Gastrocnemius medialis (tissue), 4 donors: ENCODE results near the gene SLC1A5. TPM values are rescaled to one million over a fixed set of nuclear protein-coding genes. Genes with fewer than 3 reads are reported as not detected.
"Not testable (repeated sequence)": the region's sequence is repeated elsewhere in the genome, so short reads cannot be mapped to it uniquely, and the experiment has no call there.

Source experiments
- ATAC-seq, 2 donors: fragments of 150-250 bp; one replicate each; pipeline ENCODE4 v1.9.1; 2016
- DNase-seq, 2 donors: peaks; one replicate each; pipeline ENCODE4 v3.0.0-alpha.2; 2019
- H3K27ac ChIP-seq, 4 donors: fragments of 200-600 bp; sonication (generic); 1 replicate in 1 of 4; 2 replicates in 3 of 4; pipeline ENCODE4 v1.5.1; 2016 to 2018; ENCODE audit warnings: mild to moderate bottlenecking in 2 of 4, moderate library complexity in 1 of 4
- H3K27me3 ChIP-seq, 3 donors: fragments of 200-600 bp; sonication (generic) in 2 of 3; 1 replicate in 1 of 3; 2 replicates in 2 of 3; pipeline versions ENCODE4 v1.5.1 to v1.6.0; 2016 to 2019; ENCODE audit warnings: mild to moderate bottlenecking in 1 of 3, moderate library complexity in 1 of 3
- H3K36me3 ChIP-seq, 2 donors: fragments of 200-600 bp; sonication (generic) in 1 of 2; one replicate each; pipeline ENCODE4 v1.5.1; 2017 to 2018
- H3K4me1 ChIP-seq, 2 donors: fragments of 200-600 bp; sonication (generic) in 1 of 2; one replicate each; pipeline ENCODE4 v1.5.1; 2016 to 2017; ENCODE audit warnings: mild to moderate bottlenecking in 2 of 2
- H3K4me3 ChIP-seq, 4 donors: fragments of 200-600 bp; sonication (generic) in 3 of 4; 1 replicate in 1 of 4; 2 replicates in 3 of 4; pipeline ENCODE4 v1.5.1; 2016 to 2019; ENCODE audit warnings: mild to moderate bottlenecking in 2 of 4
- H3K9me3 ChIP-seq, 3 donors: fragments of 200-600 bp; sonication (generic) in 2 of 3; 1 replicate in 1 of 3; 2 replicates in 2 of 3; pipeline ENCODE4 v1.5.1; 2016 to 2019
- POLR2A ChIP-seq, 2 donors: fragments of 450-650 bp; IDR thresholded peaks; one replicate each; pipeline ENCODE4 v1.6.1; 2017; ENCODE audit warnings: antibody characterized with exemption in 2 of 2, mild to moderate bottlenecking in 2 of 2, moderate library complexity in 2 of 2
- in situ Hi-C, 4 donors: fragments of 200-750 bp; cut with MboI; loops; one replicate each; pipeline versions ENCODE4 v1.15.0 to v1.8.0; 2017; ENCODE audit warnings: low sequenced_read_pairs in 4 of 4
- intact Hi-C: fragments of 100-400 bp; cut with DNase I; formaldehyde crosslinking; loops from one replicate; pipeline ENCODE4 v1.15.1; 2023; ENCODE audit warnings: low total_unique reads
- total RNA-seq, 4 donors: library from RNA; depleted of rRNA; stranded (reverse); fragments of >200 nt; gene quantifications; one replicate each; pipeline versions ENCODE4 v1.1.0 to v1.2.3, GENCODE V29; 2016
- TF ChIP-seq, protein P1 (sequence below), 5 experiments: fragments of 450-650 bp in 3 of 5; fragments of 200-600 bp in 2 of 5; sonication (generic) in 2 of 5; IDR thresholded peaks in 4 of 5; conservative IDR thresholded peaks in 1 of 5; 1 replicate in 4 of 5; 2 replicates in 1 of 5; pipeline ENCODE4 v1.5.1; 2016 to 2019; ENCODE audit warnings: antibody characterized with exemption in 5 of 5, mild to moderate bottlenecking in 3 of 5, moderate library complexity in 3 of 5

SLC1A5 gene
- total RNA-seq, 4 donors from 2014 or later = 7.6 to 18.5 (median 10.7) TPM

DNA sequence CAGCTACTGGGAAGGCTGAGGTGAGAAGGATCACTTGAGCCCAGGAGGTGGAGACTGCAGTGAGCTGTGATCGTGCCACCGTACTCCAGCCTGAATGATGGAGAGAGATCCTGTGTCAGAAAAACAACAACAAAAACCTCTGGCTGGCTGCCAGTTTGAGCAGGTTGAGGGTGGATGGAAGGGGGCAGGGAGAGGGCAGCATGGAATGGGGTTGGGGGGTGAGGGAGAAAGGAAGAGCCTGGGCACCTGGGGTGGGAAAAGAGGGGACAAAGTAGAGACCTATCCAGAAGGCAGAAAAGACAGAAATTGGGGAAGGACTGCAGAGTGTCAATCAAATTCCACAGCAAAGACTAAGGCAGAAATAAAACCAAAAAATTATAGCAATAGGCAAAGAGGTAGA, 4.7 kb downstream of the SLC1A5 start:
- no peak for TF ChIP-seq POLR2A (IDR thresholded peaks at IDR 0.05)
- TF ChIP-seq, protein P1, sequence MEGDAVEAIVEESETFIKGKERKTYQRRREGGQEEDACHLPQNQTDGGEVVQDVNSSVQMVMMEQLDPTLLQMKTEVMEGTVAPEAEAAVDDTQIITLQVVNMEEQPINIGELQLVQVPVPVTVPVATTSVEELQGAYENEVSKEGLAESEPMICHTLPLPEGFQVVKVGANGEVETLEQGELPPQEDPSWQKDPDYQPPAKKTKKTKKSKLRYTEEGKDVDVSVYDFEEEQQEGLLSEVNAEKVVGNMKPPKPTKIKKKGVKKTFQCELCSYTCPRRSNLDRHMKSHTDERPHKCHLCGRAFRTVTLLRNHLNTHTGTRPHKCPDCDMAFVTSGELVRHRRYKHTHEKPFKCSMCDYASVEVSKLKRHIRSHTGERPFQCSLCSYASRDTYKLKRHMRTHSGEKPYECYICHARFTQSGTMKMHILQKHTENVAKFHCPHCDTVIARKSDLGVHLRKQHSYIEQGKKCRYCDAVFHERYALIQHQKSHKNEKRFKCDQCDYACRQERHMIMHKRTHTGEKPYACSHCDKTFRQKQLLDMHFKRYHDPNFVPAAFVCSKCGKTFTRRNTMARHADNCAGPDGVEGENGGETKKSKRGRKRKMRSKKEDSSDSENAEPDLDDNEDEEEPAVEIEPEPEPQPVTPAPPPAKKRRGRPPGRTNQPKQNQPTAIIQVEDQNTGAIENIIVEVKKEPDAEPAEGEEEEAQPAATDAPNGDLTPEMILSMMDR (IDR thresholded peaks at IDR 0.05 in 4 of 5, conservative IDR thresholded peaks at IDR 0.05 in 1 of 5) = no peak
- ATAC-seq = no peak
- Histone ChIP-seq H3K4me1 (peaks cover 8 to 14% of the 10 kb centered on the region in 2 donors), H3K27me3 (peaks cover 11 to 23% (median 18%) of the 10 kb centered on the region in 3 donors), H3K9me3 (no peaks in the 10 kb centered on the region), H3K36me3 (no peaks in the 10 kb centered on the region), H3K27ac (no peak overlapping the region), H3K4me3 (no peak overlapping the region)
- intact Hi-C loops = no loop called here
- in situ Hi-C loops = no loop called here
- no peak for DNase-seq

DNA sequence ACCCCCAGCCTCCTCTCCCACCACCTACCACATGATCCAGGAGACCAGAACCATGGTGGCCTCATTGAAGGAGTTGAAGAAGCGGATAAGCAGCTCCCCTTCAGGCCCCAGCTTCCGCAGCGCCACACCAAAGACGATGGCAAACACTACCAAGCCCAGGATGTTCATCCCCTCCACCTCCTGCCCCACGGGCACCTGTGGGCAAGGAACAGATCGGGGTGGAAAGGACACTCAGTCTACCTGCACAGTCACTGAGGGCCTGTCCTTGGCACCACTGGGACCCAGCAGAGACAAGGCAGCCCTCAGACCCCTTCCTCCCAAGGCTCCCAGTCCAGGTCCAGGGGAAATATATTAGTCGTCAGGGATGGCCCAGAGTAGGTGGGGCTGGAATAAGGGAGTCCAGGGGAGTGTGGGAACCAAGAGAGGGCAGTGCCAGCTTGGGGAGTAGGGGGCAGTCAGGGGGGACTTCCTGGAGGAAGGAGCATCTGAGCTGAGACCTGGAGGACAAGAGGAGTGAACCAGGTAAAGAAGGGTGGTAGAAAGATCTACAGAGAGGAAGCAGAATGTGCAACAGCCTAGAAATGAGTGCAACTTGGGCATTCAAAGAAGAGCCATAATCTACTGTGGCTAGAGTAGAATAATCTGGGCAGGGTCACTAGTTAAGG, 5.9 kb downstream of the SLC1A5 start:
- in situ Hi-C loops = no loop called here
- Histone ChIP-seq H3K9me3 (no peaks in the 10 kb centered on the region), H3K27me3 (peaks cover 5 to 16% (median 15%) of the 10 kb centered on the region in 3 donors), H3K27ac (no peak overlapping the region), H3K4me3 (no peak overlapping the region), H3K4me1 (peaks cover 8 to 11% of the 10 kb centered on the region in 2 donors), H3K36me3 (no peaks in the 10 kb centered on the region)
- TF ChIP-seq POLR2A (IDR thresholded peaks at IDR 0.05) = no peak
- TF ChIP-seq, protein P1 (IDR thresholded peaks at IDR 0.05 in 4 of 5, conservative IDR thresholded peaks at IDR 0.05 in 1 of 5) = no peak
- no peak for ATAC-seq
- no peak for DNase-seq
- intact Hi-C loops = no loop called here

DNA sequence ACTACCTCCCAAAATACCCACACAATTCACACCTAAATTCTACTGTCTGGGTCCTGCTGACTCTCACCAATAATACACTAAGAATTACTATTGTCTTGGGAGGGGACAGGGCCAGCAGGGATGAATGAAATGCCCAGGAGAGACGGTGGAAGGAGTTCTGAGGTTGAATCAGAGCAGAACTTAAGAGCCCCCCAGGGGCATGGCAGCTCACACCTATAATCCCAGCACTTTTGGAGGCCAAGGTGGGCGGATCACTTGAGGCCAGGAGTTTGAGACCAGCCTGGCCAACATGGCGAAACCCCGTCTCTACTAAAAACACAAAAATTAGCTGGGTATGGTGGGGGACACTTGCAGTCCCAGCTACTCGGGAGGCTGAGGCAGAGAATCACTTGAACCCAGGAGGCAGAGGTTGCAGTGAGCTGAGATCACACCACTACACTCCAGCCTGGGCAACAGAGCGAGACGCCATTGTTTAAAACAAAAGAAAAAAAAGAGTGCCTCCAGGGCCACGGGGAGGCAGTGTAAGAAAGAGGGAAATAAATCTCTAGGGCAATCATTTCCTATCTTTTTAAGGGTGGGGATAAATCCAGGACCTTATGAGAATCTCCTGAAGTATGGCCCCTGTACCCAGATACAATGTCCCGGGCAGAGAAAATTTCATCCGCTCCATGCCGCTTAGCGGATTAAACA, 10.3 kb downstream of the SLC1A5 start:
- H3K36me3 ChIP-seq = not testable (repeated sequence)

DNA sequence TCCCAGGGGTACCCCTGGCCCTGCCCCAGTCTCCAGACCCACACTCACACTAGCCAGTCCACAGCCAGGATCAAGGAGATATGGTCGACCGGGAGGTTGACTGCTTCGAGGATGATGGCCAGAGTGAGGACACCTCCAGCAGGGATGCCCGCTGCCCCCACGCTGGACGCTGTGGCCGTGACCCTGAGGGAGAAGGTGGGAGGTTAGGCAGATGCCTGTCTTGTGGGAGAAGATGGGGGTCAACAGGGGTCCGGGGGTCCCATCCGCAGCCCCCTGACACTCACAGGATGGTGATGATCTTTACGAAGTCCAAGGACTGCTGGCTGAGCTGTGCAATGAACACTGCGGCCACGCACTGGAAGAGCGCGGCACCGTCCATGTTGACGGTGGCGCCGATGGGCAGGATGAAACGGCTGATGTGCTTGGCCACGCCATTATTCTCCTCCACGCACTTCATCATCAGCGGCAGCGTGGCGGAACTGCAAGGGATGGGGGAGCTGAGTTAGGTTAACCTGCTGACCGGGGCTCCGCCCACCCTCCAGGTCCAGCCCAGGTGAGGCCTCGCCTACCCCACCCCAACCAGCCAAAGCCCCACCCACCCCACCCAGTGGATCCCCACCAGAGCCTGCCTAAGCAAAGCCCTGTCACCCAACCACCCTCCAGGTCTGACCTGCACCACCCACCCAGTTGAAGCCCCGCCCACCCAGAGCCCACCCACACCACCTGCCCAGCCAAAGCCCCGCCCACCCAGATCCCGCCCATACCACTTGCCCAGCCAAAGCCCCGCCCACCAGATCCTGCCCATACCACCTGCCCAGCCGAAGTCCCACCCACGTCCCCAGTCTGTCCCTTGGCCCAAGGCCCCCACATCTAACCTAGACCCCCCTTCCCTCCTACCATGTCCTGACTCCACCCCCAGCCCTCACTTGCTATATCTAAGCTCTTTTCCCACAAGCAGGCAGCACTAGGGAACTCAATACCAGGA, 11.2 kb downstream of the SLC1A5 start:
- ATAC-seq (no peak), DNase-seq (no peak)
- peaks cover 0 to 9% of the 10 kb centered on the region in 2 donors for H3K36me3 ChIP-seq
- no peak for TF ChIP-seq POLR2A (IDR thresholded peaks at IDR 0.05)
- TF ChIP-seq, protein P1 (IDR thresholded peaks at IDR 0.05 in 4 of 5, conservative IDR thresholded peaks at IDR 0.05 in 1 of 5) = no peak
- intact Hi-C loops = no loop called here
- H3K9me3 ChIP-seq = no peaks in the 10 kb centered on the region
- H3K4me1 ChIP-seq = no peaks in the 10 kb centered on the region
- H3K27ac ChIP-seq = no peak overlapping the region
- no peak overlapping the region for H3K4me3 ChIP-seq
- peaks cover 0 to 4% (median 0%) of the 10 kb centered on the region in 3 donors for H3K27me3 ChIP-seq
- in situ Hi-C loops = no loop called here

More for the DNA sequence above, 10.3 kb downstream of the SLC1A5 start:
- ATAC-seq, H3K27ac ChIP-seq, H3K4me3 ChIP-seq, DNase-seq, intact Hi-C loops, H3K4me1 ChIP-seq, in situ Hi-C loops, H3K9me3 ChIP-seq, H3K27me3 ChIP-seq: not testable (repeated sequence)
